ENCODE measurements around the gene KIF21A.

KIF21A gene

GRCh38 chr12:39390752-39391151 is 52.2 kb downstream of the KIF21A start:
- TF ChIP-seq CTCF (IDR thresholded peaks at IDR 0.05; ENCODE audit: insufficient read depth, missing control alignments): no peak
- no peak for DNase-seq (ENCODE audit: insufficient read length, low spot score)
- FAIRE-seq: no peak

GRCh38 chr12:39389399-39390150 is 53.3 kb downstream of the KIF21A start:
- FAIRE-seq: no peak
- no peak for TF ChIP-seq CTCF (IDR thresholded peaks at IDR 0.05; ENCODE audit: insufficient read depth, missing control alignments)
- DNase-seq (ENCODE audit: insufficient read length, low spot score): no peak

- TF ChIP-seq CTCF (IDR thresholded peaks at IDR 0.05; ENCODE audit: insufficient read depth, missing control alignments): no peak
- no peak for DNase-seq (ENCODE audit: insufficient read length, low spot score)
- FAIRE-seq: no peak
These were observed 56.6 kb downstream of the KIF21A start for GRCh38 chr12:39386335-39386734.

DNA sequence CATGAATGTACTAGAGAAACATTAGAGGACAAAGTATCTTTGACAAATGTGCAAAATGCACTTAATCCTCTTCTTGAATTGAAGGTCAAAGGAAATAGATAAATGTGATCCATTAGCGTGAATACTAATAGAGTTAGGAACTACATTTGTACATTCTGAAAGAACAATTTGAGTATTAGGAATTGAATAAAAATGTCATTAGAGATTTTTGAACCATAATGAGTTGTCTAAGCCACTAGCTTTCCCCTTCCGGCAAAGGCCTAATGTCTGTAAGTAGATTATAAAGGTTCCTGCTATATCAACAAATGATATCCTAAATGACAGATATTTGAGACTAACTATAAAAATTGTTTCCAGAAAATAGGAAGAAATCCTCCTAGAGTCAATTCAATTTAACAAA is 59.8 kb downstream of the KIF21A start:
- no peak for TF ChIP-seq CTCF (IDR thresholded peaks at IDR 0.05; ENCODE audit: insufficient read depth, missing control alignments)
- FAIRE-seq (no peak), DNase-seq (ENCODE audit: insufficient read length, low spot score) (no peak)

GRCh38 chr12:39380090-39380489 is 62.8 kb downstream of the KIF21A start:
- DNase-seq (ENCODE audit: insufficient read length, low spot score) (no peak), FAIRE-seq (no peak)
- TF ChIP-seq CTCF (IDR thresholded peaks at IDR 0.05; ENCODE audit: insufficient read depth, missing control alignments): no peak

DNA sequence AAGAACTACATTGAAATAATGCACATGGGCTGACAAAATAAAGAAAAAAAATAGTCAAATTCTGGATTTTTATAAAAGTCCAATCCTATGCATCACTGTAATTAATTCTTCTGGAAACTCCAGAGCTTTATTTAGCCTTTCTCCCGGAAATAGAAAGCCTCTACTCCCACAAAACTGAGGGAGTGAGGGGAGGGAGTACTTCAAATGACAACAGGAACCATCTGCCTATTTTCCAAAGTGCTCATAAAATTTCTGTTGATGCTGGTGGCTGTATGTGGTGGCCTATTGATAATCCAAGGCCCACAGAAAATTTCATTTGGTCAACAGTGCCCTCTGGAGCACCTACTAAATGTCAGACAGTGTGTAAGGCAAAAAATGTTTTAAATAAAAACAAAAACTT is 64.6 kb downstream of the KIF21A start:
- no peak for FAIRE-seq
- no peak for TF ChIP-seq CTCF (IDR thresholded peaks at IDR 0.05; ENCODE audit: insufficient read depth, missing control alignments)
- DNase-seq (ENCODE audit: insufficient read length, low spot score): no peak

DNA sequence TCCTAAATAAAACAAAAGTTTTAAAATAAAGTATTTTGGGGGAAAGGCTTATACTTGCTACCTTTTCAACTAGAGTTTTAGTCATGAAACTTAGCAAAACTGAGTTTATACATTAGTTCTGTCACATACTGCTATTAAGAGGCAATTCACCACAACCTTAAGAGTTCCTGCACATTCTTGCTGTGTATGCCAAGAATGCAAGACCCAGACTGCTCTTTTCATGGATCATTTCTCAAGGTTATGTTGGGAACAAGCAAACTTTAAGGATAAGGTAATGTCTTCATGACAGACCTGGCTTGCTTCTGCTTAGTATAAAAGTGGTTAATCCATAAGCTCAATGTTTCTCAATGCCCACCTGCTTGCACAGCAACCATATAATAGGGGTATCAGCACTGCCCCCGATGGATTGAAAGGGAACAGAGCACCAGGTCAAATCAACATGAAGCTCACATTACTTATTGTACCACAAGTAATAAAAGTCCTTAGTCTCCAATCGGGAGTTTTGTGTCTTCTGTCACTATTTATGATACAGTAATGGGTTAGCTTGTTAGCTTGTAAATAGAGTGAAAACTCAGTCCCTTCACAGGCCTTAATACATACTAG is 67.6 kb downstream of the KIF21A start:
- no peak for TF ChIP-seq CTCF (IDR thresholded peaks at IDR 0.05; ENCODE audit: insufficient read depth, missing control alignments)
- FAIRE-seq: no peak
- DNase-seq (ENCODE audit: insufficient read length, low spot score): no peak

Data from D721Med (cell line).